Stimulated activated CD8-positive, alpha-beta memory T cell treated with anti-CD3 and anti-CD28 coated beads, Interleukin-15, amount 100 ng/mL, for 48 hours (primary cell): ENCODE results near the gene FOXP1.
"Not testable (repeated sequence)": the region's sequence is repeated elsewhere in the genome, so short reads cannot be mapped to it uniquely, and the experiment has no call there.

Experiments
- DNase-seq, 2 donors: peaks; one replicate each; pipeline ENCODE4 v3.0.0-alpha.2; 2020; ENCODE audit warnings: low read depth in 2 of 2

Gene FOXP1

GRCh38 chr3:71041371-71041770 is 542.2 kb downstream of the FOXP1 start:
- DNase-seq: no peak

- no peak for DNase-seq
Observed at GRCh38 chr3:71039332-71039731, 544.2 kb downstream of the FOXP1 start.

- no peak for DNase-seq
Observed at GRCh38 chr3:71037775-71038174, 545.8 kb downstream of the FOXP1 start.

- DNase-seq: no peak
Observed at GRCh38 chr3:71035886-71036285, 547.6 kb downstream of the FOXP1 start.

- DNase-seq: no peak
Observed at GRCh38 chr3:71035314-71035713, 548.2 kb downstream of the FOXP1 start.

- no peak for DNase-seq
Observed at GRCh38 chr3:71033681-71034220, 549.8 kb downstream of the FOXP1 start.

GRCh38 chr3:71031914-71032521 is 551.5 kb downstream of the FOXP1 start:
- no peak for DNase-seq

- no peak for DNase-seq
Observed at GRCh38 chr3:71031181-71031580, 552.3 kb downstream of the FOXP1 start.

- DNase-seq: no peak
Observed at GRCh38 chr3:71030748-71031147, 552.8 kb downstream of the FOXP1 start.

GRCh38 chr3:71029770-71030169 is 553.8 kb downstream of the FOXP1 start:
- no peak for DNase-seq

- no peak for DNase-seq
Observed at GRCh38 chr3:71028802-71029201, 554.7 kb downstream of the FOXP1 start.

GRCh38 chr3:71028184-71028583 is 555.3 kb downstream of the FOXP1 start:
- no peak for DNase-seq

GRCh38 chr3:71026634-71027578 is 556.6 kb downstream of the FOXP1 start:
- DNase-seq: no peak

- no peak for DNase-seq
Observed at GRCh38 chr3:71025516-71025915, 558.0 kb downstream of the FOXP1 start.

GRCh38 chr3:71025010-71025409 is 558.5 kb downstream of the FOXP1 start:
- no peak for DNase-seq

GRCh38 chr3:71022551-71023335 is 560.8 kb downstream of the FOXP1 start:
- no peak for DNase-seq

- DNase-seq: no peak
Observed at GRCh38 chr3:71018799-71019198, 564.7 kb downstream of the FOXP1 start.

GRCh38 chr3:71016178-71016845 is 567.2 kb downstream of the FOXP1 start:
- DNase-seq: no peak

- not testable (repeated sequence) for DNase-seq
Observed at GRCh38 chr3:71014616-71015015, 568.9 kb downstream of the FOXP1 start.

- no peak for DNase-seq
Observed at GRCh38 chr3:71012971-71013370, 570.6 kb downstream of the FOXP1 start.

- DNase-seq: no peak
Observed at GRCh38 chr3:71011565-71012287, 571.8 kb downstream of the FOXP1 start.
